HEK293 (cell line): ENCODE data around the gene TMEM37.

Experiments
- CTCF ChIA-PET: fragments of 350-600 bp; formaldehyde crosslinking; extraction: SDS; loops from one replicate; lab custom pipeline; 2021; ENCODE audit warnings: antibody characterized with exemption; lab: Yijun Ruan, JAX
- POLR2A ChIA-PET: fragments of 300-600 bp; formaldehyde crosslinking; extraction: SDS; loops from one replicate; lab custom pipeline; 2020; ENCODE audit warnings: antibody characterized with exemption, inconsistent platforms; lab: Yijun Ruan, JAX
- H3K27ac ChIP-seq: fragments of 200-500 bp; sonication (Bioruptor generic); 2 replicates; pipeline ENCODE4 v1.5.1; 2014; ENCODE audit warnings: low read depth, low read length, control low read depth, inconsistent platforms; ENCODE audit errors: extremely low read depth
- H3K36me3 ChIP-seq, 2 experiments: fragments of 200-500 bp in 1 of 2; sonication (Bioruptor generic) in 1 of 2; 1 replicate in 1 of 2; 2 replicates in 1 of 2; pipeline ENCODE4 v1.5.1; 2014 to 2017; ENCODE audit warnings: inconsistent platforms in 2 of 2, low read length in 2 of 2; ENCODE audit not compliant: control insufficient read depth in 2 of 2, insufficient read depth in 1 of 2
- H3K4me1 ChIP-seq: fragments of 200-500 bp; sonication (Bioruptor generic); 2 replicates; pipeline ENCODE4 v1.5.1; 2014; ENCODE audit warnings: mild to moderate bottlenecking, low read length, inconsistent platforms; ENCODE audit not compliant: control insufficient read depth, insufficient read depth
- H3K4me3 ChIP-seq: 2 replicates; pipeline ENCODE4 v1.5.1; 2011; ENCODE audit warnings: low read depth, mild to moderate bottlenecking, control low read depth, low read length, moderate library complexity
- H3K9me3 ChIP-seq: fragments of 200-500 bp; sonication (Bioruptor generic); 2 replicates; pipeline ENCODE4 v1.5.1; 2014; ENCODE audit warnings: low read depth, low read length, inconsistent platforms; ENCODE audit not compliant: control insufficient read depth, insufficient read depth
- GFI1B ChIP-seq: fragments of 450-650 bp; formaldehyde crosslinking; IDR thresholded peaks from 2 replicates; pipeline ENCODE4 v1.5.1; 2016; ENCODE audit warnings: missing biosample characterization, missing genetic modification characterization
- GLI2 ChIP-seq: fragments of 450-650 bp; formaldehyde crosslinking; IDR thresholded peaks from 2 replicates; pipeline ENCODE4; 2017; ENCODE audit warnings: missing biosample characterization, missing genetic modification characterization, low read depth, borderline replicate concordance
- HOXA7 ChIP-seq: sonication (generic); formaldehyde crosslinking; IDR thresholded peaks from 2 replicates; pipeline ENCODE4 v1.8.1; 2022; ENCODE audit warnings: missing genetic modification reagents, borderline replicate concordance
- ZNF114 ChIP-seq: fragments of 450-650 bp; formaldehyde crosslinking; IDR thresholded peaks from 2 replicates; pipeline ENCODE4 v1.5.0; 2017; ENCODE audit warnings: missing biosample characterization, missing genetic modification characterization
- ZNF16 ChIP-seq: fragments of 450-650 bp; formaldehyde crosslinking; IDR thresholded peaks from 2 replicates; pipeline ENCODE4 v1.5.1; 2016; ENCODE audit warnings: low read depth, missing biosample characterization, missing genetic modification characterization
- ZNF211 ChIP-seq: fragments of 450-650 bp; formaldehyde crosslinking; IDR thresholded peaks from 2 replicates; pipeline ENCODE4 v1.5.1; 2016; ENCODE audit warnings: low read depth, missing biosample characterization, missing genetic modification characterization
- ZNF23 ChIP-seq: fragments of 450-650 bp; formaldehyde crosslinking; IDR thresholded peaks from 2 replicates; pipeline ENCODE4 v1.5.1; 2016; ENCODE audit warnings: missing biosample characterization, missing genetic modification characterization, borderline replicate concordance
- ZNF248 ChIP-seq: fragments of 450-650 bp; formaldehyde crosslinking; IDR thresholded peaks from 2 replicates; pipeline ENCODE4 v1.5.1; 2017; ENCODE audit warnings: missing biosample characterization, missing genetic modification characterization
- ZNF433 ChIP-seq: fragments of 450-650 bp; formaldehyde crosslinking; IDR thresholded peaks from 2 replicates; pipeline ENCODE4 v1.5.1; 2016; ENCODE audit warnings: missing biosample characterization, missing genetic modification characterization, low read depth
- ZNF777 ChIP-seq: fragments of 450-650 bp; formaldehyde crosslinking; IDR thresholded peaks from 2 replicates; pipeline ENCODE4 v1.5.1; 2017; ENCODE audit warnings: missing biosample characterization, missing genetic modification characterization, borderline replicate concordance
- ZNF791 ChIP-seq: fragments of 450-650 bp; formaldehyde crosslinking; IDR thresholded peaks from 2 replicates; pipeline ENCODE4 v1.5.1; 2016; ENCODE audit warnings: missing biosample characterization, missing genetic modification characterization
- TF ChIP-seq, protein P1 (sequence below): fragments of 450-650 bp; formaldehyde crosslinking; IDR thresholded peaks from 2 replicates; pipeline ENCODE4 v1.5.1; 2017; ENCODE audit warnings: missing biosample characterization, missing genetic modification characterization

TMEM37 gene

GRCh38 chr2:119486886-119487285 lies 55.2 kb downstream of the TMEM37 start (continued):
- no peak for TF ChIP-seq ZNF248 (tag by site-specific recombination)
- no peak for TF ChIP-seq GLI2
- no peak for TF ChIP-seq ZNF23 (tag by site-specific recombination)
- no peak for TF ChIP-seq GFI1B
- no peak for TF ChIP-seq ZNF16

GRCh38 chr2:119487434-119488244 lies 56.0 kb downstream of the TMEM37 start:
- no peak overlapping the region for H3K4me3 ChIP-seq
- no peaks in the 10 kb centered on the region for H3K36me3 ChIP-seq
- TF ChIP-seq HOXA7 (CRISPR knock-in tag) (no peak), ZNF211 (no peak), ZNF433 (tag by site-specific recombination) (no peak), ZNF791 (tag by site-specific recombination) (no peak), ZNF16 (no peak), ZNF777 (no peak), ZNF114 (tag by site-specific recombination) (no peak)
- TF ChIP-seq, protein P1, sequence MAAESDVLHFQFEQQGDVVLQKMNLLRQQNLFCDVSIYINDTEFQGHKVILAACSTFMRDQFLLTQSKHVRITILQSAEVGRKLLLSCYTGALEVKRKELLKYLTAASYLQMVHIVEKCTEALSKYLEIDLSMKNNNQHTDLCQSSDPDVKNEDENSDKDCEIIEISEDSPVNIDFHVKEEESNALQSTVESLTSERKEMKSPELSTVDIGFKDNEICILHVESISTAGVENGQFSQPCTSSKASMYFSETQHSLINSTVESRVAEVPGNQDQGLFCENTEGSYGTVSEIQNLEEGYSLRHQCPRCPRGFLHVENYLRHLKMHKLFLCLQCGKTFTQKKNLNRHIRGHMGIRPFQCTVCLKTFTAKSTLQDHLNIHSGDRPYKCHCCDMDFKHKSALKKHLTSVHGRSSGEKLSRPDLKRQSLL (tag by site-specific recombination), result no peak
- ChIA-PET CTCF (interaction anchor here (1.2 to 4.4 kb wide), 3 partner anchors 11 to 79 kb away, joined by 3 to 42 read pairs (median 5); no protein-coding TSS in a partner anchor), POLR2A (no interaction called here)
- H3K9me3 ChIP-seq, result no peaks in the 10 kb centered on the region
- H3K27ac ChIP-seq, result no peak overlapping the region
- no peaks in the 10 kb centered on the region for H3K4me1 ChIP-seq
